NCI-H1694 treated with DMSO at 0.1 percent for 48 hours (cell line): ENCODE data around the gene PFKFB2.

ENCODE experiments used
- DNase-seq: peaks from one replicate; lab custom pipeline; 2025; lab: John Stamatoyannopoulos, UW

Gene PFKFB2

DNA sequence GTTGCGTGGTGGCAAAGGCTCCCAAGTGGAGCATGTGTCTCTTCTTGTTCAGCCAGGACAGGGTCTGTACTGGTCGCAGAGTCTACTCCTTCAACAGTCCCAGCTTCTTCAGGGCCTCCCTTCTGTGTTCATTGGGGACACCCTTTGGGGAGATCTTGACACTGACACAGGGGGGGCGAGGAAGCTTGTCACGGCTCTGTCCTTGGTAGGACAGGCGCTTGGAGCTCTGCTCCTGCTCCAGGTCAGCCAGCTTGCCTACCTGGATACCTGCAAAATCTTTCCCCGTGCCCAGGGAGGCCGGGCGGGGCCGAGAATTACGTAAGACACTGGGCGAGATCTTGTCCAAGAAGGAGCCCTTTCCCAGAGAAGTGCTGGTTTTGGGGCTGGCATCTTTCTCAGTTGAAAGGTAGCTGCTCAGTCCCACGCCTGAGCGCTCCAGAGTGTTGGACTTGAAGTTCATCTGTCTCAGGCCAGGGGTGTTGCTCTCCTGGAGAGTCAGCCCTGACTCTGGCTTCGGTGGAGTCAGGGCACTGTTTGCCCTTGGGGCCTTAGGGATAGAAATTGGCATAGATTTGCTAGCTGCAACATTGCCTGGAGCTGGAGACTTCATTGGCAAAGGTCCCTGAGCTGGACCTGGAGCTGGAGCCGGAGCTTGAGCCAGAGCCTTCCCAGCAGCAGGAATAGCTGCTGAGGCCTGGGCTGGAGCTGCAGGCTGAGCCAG, 31.0 kb upstream of the PFKFB2 start:
- DNase-seq, result no peak

DNA sequence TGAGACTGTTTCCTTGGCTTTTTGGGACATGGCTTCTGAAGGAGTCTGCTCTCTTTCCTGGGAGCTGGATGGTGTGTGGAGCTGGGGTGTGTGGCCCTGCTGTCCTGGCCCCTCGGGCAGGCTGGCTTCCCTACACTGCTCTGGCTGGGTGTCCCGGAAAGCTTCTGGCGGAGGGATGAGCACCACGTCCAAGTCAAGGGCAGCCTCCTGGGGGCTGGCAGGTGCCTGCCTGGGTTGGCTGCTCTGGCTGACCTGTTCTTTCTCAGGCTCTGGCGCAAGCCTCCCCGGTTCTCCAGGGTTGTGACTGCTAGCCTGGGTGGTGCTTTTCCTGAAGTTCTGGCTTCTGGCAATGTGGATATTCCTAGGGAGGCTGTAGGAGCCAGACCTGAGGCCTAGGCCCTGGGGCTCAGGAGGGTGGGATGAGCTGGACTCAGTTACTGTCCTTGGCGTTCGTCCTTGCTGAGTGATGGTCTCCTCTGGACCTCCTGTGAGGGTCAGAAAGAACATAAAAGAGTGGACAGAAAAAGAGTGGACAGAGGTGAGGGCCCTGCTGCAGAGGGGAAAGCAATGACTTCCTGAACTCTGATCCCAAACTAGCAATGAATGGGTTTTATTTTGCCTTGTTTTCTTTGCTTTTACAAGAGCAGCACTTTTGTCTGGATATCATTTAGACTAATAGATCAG, 29.9 kb upstream of the PFKFB2 start:
- DNase-seq, result no peak

DNA sequence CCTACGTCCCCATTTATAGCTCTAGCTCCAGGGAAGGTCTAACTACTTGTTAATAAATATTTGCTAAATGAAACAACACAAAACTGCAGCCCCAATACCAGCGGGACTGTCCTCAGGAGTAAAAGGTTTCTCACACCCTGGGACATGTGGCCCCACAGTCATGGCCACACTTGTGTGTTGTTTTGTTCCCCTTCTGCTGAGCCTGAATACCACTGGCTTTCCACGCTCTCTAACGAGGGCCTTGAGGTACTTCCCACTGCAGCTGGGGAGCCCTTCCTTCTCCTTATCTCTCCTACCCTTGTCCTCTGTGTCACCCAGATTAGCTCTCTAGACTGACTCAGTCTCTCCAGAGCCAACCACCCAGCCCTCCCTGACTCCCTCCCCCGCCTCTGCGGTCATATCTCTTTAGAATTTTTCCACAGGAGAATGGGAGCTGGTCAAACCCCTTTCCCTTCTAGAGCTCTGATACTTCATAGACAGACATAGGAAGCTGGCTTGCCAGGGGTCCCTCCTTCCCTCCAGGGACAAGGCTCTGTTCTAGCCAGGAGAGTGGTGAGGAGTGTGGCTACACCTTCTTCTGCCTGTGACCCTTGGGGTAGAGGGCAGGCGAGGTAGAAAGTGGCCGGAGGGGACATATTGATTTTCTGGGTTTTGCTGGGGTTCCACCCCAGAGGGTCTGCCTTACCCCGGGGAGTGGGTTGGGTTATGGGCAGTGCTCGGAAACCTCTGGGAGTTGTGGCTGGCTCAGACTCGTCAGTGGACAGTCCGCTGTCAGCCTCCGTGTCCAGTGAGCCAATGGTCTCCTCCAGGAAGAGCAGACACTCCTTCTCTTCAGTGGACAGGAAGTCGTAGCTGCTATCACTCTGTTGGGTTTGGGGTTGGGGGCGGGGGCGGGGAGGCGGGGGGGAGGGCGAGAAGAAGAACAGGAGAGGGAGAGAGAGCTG, 28.6 kb upstream of the PFKFB2 start:
- DNase-seq, result no peak

DNA sequence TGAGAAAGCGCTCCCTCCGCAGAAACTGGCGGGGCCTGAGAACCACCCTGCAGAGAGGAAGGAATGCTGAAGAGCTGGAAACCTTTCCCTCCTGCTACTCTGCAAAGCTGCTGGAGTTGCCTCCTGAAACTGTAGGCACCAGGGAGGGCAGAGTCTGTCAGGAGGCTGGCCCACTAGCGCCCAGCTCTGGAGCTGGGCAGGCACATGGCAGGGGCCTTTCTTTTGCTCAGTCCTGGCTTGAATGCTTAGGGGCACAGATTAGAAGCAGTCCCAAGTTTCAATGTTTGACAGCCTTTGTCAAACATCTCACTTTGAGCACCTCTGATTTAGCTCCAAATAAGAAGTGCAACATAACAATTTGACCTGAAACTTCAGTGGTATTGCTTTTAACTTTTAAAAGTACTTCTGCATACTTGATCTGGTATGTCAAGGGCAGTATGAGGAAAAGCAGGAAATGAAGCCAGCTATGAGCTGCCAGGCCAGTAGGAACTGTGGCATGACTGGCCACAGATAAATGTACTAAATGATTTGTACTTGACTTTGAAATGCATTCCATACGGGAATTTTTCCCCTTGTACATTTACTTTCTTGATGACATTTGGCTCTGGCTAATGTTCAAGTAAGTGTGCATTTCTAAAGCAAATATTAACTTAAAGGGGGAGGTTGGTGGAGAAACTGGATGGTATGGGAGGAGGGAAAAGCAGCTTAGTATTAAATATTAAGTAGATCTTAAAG, 27.8 kb upstream of the PFKFB2 start:
- no peak for DNase-seq

DNA sequence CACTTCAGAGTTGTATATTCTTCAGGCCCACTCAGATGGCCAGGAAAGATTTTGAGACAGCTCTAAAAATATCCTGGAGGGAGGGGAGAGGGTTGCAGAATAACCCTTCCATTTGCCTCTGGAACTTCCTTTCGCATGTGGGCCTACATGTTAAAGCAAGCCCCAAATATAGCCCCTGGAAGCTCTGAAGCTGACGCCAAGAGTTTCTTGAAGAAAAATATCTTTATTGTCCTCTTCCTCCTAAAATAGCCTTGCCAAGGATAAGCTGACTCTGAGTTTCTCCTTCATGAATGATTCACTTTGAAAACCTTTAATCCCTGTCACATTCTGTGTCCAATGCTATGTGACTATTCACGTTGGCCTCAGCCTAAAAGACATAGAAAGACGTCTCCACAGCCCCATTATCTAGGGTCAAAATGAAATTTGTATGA, 27.0 kb upstream of the PFKFB2 start:
- no peak for DNase-seq

DNA sequence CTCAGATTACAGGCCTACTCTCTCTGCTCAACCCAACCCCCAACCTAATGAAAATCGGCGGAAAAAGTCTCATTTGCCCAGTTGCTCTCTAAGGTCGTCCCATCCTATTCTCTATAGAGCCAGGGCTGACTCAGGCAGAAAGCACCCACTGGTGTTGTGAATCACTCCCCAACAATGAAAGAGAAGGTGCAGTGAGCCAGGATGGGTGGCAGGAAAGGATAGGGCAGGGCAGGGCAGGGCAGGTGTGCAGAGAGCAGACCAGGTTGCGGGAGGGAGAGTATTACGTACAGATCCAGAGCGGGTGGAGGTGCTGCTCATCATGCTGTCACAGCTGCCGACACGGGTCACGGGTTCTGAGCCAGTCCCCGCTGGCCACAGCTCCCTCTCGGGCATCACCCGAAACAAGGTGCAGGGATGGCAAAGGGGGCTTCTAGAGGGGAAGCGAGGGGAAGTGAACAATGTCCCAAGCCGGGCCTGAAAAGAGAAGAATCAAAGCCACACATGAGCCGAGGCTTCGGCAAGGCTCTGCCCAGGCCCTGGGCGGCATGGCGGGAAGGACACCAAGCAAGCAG, 25.8 kb upstream of the PFKFB2 start:
- DNase-seq, result no peak

DNA sequence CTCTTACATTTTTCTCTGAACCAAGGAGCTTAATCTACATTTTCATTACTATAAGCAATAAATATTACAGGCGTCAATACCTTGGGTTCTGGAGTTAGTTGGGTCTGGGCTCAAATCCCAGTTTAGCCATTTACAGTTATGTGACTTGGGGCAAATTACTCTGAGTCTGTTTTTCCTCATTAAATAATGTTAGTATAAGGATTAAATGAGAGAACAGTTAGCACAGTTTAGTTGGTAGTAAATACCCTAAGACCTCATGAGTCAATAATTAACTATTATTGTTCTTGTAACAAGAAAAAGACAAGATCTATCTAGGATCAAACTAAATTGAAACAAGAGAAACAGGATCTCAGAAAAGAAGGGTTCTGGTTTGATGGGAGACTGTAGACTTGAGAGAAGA, 25.2 kb upstream of the PFKFB2 start:
- DNase-seq, result no peak

DNA sequence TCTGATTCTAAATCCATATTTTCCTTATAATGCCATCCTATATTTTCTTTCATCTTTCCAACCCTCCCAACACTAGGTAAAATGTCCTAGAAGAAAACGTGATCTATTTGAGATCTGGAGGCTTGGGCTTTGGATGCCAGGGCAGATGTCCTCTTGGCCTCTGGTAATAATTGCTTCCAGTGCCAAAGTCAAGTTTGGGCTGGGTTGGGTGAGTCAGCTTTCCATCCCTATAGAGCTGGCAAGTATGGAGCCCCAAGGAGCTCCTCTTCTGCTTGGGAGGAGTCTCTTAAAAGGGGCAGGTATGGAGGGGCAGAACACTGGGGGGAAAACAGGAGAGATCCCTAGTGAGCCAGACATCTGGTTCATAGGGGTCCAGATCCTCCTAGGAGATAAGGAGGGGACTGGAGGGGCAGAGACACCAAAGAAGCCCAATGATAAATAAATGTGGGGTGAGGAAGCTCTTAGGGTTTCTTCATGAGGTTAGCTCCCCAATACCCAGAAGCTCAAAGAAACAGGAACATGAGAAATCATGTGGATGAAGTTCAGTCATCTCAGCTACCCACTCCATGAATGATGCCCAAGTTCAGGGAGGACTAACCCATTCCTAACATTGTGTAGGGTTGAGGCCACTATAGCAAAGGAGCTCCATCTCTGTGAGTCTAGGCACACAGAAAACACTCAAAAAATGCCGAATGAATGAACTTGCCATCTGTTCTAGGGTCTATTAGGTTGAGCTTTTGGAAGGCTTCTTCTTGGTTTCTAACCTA, 24.0 kb upstream of the PFKFB2 start:
- no peak for DNase-seq

DNA sequence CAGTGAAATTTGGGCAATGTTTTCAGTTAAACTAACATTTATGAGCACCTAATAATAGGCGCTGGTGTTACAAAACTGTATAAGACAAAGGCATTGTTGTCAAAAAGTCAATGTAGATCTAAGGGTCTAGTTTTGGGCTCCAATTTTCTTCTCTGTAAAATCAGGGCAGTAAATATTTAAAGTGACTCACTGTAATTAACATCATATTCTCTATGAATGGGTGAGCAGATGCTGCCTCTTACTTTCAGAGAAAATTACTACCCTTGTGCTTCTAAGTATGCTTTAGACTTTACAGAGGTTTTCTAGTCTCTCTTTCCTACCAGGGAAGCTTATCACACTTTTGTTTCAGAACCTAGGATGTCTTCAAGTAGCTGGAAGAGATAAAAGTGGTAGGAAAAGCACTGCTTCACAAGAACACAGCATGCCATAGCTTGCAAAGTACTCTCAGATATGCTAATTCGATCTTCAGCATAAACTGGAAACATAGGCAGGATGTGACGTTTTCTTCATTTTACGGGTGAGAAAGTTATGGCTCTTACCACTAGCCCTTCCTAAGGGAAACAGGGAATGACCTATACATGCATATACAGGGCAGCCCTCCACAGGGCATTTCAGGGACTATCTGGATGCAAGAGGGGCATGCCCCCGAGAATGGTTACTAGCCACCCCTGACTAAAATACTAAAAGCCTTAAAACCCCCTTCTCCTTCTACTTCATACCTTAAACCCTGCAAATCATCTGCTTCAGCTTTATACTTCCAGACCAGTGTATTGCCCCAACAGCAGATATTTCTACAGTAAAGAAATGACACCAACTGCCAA, 23.2 kb upstream of the PFKFB2 start:
- DNase-seq, result no peak

DNA sequence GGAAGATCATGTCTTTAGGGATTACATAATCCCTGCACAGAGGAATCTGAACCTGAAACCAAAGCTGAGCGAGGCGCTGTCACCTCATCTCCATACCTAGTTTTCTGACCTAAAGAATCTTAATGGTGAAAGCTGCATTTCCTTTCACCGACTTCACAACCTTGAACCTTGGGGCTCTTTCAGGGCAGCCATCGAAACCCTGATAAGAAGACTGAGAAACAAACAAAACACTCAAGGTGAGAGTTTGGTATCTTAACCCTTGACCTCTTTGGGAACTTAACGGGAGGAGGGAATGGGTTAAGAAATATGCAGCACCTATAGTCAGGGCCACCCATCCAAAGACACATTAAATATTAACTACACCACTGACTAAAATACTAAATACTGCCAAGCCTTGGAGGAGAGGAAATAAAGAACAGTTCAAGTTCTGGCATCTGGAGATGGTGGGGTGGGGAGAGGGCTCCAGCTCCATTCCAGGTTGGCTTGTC, 22.5 kb upstream of the PFKFB2 start:
- no peak for DNase-seq

DNA sequence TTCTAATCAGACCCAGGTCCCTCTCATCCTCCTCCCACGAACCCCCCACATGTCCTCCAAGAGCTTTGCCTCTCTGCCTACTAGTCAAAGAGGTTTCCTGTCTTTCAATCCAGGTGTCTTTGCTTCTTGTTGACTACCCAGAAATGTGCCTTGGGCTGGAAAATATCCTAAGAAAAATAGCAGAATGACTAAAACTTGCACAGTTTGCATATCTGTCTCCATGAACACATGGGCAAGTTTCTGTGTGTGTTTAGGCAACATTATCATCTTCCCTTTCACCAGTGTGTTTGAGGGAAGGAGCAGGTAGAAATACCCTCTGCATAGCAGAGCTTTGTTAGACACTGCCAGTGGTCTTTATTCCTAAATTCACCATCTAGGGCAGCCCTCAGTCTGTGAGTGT, 22.1 kb upstream of the PFKFB2 start:
- no peak for DNase-seq

DNA sequence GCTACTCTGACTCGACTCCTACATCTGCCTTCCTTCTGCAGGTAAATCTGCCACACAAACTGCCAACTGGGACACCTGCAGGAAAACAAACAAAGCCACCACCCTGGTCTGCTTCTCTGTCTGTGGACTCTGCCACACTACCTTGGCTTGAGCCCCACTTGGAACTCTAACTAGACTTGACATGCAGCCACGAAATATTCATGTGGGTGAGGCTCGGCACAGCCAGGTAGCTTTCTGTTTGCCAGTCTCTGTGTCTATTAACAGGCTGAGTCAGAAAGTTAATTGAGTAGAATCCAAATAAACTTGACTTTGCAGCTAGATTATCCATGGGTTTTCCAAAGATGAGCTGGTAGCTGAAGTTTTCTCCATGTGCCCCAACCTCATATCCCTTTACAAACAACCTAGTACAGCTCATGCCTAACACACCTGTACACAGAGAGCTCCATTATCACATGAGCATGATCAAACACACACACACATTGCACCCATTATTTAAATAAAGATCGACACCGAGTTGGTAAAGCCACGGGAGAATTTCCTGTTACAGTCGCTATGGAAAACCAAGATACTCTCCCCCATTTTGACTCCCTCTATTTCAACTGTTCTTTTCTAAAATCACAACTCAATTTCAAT, 21.3 kb upstream of the PFKFB2 start:
- no peak for DNase-seq

DNA sequence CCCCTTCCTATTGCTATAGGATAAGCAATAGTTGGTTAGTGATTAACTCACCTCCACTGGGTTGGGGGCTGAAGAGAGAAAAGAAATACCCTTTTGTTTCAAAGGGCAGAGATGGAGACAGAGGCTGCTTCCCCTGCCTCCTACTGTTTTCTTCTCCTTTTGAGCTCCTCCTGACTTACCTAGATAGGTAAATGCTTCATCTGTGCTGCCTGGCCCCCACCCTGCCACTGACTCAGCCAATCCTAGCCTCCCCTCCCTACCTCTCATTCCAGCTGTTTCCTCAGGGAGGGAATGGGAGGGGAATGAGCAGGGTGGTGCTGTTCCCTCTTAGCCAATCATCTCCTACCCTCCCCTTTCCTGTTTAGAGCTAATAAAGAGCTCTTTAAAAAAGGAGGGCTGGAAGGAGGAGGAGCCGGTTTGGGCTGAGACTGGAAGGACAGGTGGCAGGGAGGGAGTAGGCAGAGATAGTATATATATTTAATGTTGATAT, 20.5 kb upstream of the PFKFB2 start, which contains the start of gene C1orf116:
Gene C1orf116, minus strand, starts transcription at position 229 of the 490 bp plus-strand sequence. CDS start 5,158 bp downstream, outside the sequence.
- no peak for DNase-seq

DNA sequence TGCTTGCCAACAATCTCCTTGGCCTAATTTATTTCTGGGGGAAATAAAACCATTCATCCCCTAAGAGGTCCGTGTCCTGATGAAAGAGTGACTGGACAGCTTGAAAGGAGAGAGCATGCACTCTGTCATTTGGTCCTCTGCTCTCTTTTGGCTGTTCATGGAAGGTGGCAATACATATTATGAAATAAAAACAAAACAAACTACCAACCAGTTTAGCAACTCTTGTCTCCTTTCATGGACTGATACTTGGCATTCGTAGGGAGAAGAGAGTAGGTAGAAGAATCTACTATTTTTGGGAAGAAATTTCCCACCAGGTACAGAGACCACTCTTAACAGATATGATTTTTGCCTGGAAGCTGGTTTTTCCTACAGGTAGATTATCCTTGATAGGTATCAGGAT, 19.8 kb upstream of the PFKFB2 start:
- DNase-seq, result no peak

DNA sequence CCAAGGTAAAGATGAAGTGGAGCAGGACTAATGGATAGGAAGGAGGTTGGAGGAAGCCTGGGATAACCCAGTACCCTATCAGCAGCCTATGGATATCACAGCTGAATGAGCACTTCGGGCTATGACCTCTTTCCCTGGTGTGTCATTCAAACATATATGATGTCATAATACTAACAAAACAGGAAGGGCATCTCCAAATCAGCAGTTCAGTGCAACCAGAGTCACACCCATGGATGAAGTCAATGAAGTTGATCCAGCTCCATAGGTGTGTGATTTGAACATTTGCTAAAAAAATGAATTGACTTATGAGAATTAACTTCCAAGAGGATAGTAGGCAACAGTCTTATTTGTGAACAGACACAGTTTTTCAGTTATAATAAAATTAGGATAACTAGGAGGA, 18.9 kb upstream of the PFKFB2 start:
- no peak for DNase-seq

DNA sequence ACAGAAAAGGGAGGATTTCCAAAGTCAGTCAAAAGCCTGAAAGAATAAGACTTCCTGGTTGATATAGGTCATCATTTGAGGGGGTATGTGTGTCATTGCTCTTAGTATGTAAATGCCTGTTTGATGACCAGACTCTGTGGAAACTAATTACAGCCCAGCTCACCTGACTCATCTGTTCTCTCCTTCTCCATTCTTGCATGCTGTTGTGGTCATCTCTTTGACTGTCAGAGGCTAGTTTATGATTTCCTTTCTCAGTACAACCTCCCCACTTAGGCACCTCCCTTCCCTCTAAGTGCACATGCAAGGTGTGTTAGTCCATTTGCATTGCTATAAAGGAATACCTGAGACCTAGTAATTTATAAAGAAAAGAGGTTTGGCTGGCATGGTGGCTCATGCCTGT, 18.1 kb upstream of the PFKFB2 start:
- DNase-seq, result no peak

DNA sequence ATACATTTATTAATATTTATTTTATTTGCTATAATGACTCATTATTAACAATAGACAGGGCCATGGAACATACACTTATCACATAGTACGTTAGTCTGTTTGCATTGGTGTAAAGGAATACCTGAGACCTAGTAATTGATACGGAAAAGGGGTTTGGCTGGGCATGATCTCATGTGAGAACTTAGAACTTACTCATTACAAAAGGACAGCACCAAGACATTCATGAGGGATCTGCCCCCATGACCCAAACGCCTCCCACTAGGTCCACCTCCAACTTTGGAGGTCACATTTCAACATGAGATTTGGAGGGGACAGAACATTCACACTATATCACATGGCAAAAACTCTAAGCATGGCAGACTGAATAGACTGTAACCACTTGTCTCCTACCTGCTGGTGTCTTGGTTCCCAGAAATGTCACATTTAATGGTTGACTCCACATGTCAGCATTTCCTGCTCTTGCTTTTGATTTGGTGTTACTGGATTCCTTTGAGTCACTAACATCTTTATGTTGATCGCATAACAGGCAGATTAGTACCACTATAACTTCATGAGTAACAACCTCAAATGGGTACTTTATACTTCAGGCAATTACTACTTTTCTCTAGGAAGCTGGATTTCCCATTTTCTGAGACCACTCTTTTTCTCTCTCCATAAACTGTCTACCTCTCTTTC, 17.1 kb upstream of the PFKFB2 start:
- DNase-seq, result no peak

DNA sequence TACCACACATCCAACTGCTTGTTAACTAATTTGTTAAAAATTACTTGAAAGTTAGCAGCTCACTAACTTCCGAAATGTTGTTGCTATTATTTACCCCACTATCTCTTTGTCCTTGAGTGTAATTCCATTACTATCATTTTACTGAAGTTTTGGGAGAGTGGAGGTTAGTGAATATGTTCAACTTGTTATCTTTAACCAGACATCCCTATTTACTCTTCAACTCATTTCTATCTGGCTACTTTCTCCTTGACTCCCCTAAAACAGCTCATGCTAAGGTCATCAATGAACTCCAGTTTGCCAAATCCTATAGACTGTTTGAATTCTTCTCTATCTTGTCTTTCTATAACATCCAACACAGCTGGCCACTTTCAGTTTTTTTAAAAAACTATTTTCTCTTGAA, 16.2 kb upstream of the PFKFB2 start:
- DNase-seq, result no peak
